Measurements from ENCODE around the gene MED16. TPM values are rescaled to one million over a fixed set of nuclear protein-coding genes. Genes with fewer than 3 reads are reported as not detected.

The MED16 gene
- total and polyA plus RNA-seq, 10 of the 15 experiments (the other 5 are each of a cell fraction or from before 2014, with no cell fraction given) = 0.56 to 51.1 (median 13.6) TPM

GRCh38 chr19:823565-824121 lies 69.3 kb downstream of the MED16 start:
- H3K4me3 ChIP-seq = no peak overlapping the region
- no peaks in the 10 kb centered on the region for H3K9me3 ChIP-seq (replicated peaks; ENCODE audit: control insufficient read depth, insufficient read depth, low read length)
- intact Hi-C loops (cut with micrococcal nuclease; ENCODE audit: unreplicated experiment) (no loop called here), in situ Hi-C loops (cut with MboI) (no loop called here)
- 35% methylated on average over 11 of the region's 12 CpGs for WGBS (ENCODE audit: insufficient coverage, insufficient replicate concordance, low lambda C conversion rate, missing lambda C conversion rate)
- ATAC-seq (no peak), FAIRE-seq (no peak), DNase-seq (ENCODE audit: low read depth, low spot score) (no peak)
- RAD21 ChIA-PET (ENCODE audit: unreplicated experiment) = no interaction called here
- CTCF ChIA-PET = interaction anchor here (1.3 kb wide), 1 partner anchor 178 kb away, joined by 4 read pairs; no protein-coding TSS in a partner anchor
- H3K27ac ChIP-seq (ENCODE audit: control insufficient read depth, insufficient read depth) = no peak overlapping the region
- TF ChIP-seq MAX (IDR thresholded peaks at IDR 0.05; ENCODE audit: low read depth, low read length) (no peak), CHD4 (IDR thresholded peaks at IDR 0.05) (no peak), TARDBP (IDR thresholded peaks at IDR 0.05; ENCODE audit: borderline replicate concordance) (no peak), SRF (IDR thresholded peaks at IDR 0.05; ENCODE audit: low read depth in 2 of 2, low read length in 2 of 2) (no peak), LARP7 (IDR thresholded peaks at IDR 0.05) (no peak), GABPA (IDR thresholded peaks at IDR 0.05; ENCODE audit: low read depth) (no peak)
- H2AFZ ChIP-seq (ENCODE audit: control insufficient read depth, low read depth, low read length) = no peak overlapping the region
- no TSS peak for BruUV-seq (replicated peaks)
- H3K4me2 ChIP-seq (ENCODE audit: control insufficient read depth, insufficient read depth) = no peak overlapping the region
- H3K36me3 ChIP-seq (ENCODE audit: control insufficient read depth in 2 of 2, insufficient read depth in 2 of 2, low read length in 1 of 2) = no peaks in the 10 kb centered on the region
- H3K79me2 ChIP-seq (ENCODE audit: control insufficient read depth, insufficient read depth, low read length) = no peaks in the 10 kb centered on the region
- SMC1A ChIA-PET (ENCODE audit: uncharacterized antibody, unreplicated experiment) = interaction anchor here (1.1 kb wide), 1 partner anchor 26 kb away, joined by 3 read pairs; no protein-coding TSS in a partner anchor
- no peaks in the 10 kb centered on the region for H4K20me1 ChIP-seq (ENCODE audit: control insufficient read depth, insufficient read depth)
- no peaks in the 10 kb centered on the region for H3K27me3 ChIP-seq (replicated peaks in 1 of 2; ENCODE audit: control insufficient read depth in 2 of 2, insufficient read depth in 2 of 2, low read length in 1 of 2)
- H3K4me1 ChIP-seq (ENCODE audit: control insufficient read depth, insufficient read depth, low read length) = no peaks in the 10 kb centered on the region
- no peak overlapping the region for H3K9ac ChIP-seq (ENCODE audit: control insufficient read depth, insufficient read depth, low read length)
- POLR2A ChIA-PET = no interaction called here

GRCh38 chr19:821825-822503 lies 71.0 kb downstream of the MED16 start, which contains the start of gene PLPPR3:
Gene PLPPR3 (minus strand): TSS chr19:821955. CDS start chr19:821559, 396 bp downstream.
- no peak for DNase-seq (ENCODE audit: low read depth, low spot score)
- FAIRE-seq = no peak
- Histone ChIP-seq H3K27me3 (replicated peaks in 1 of 2; ENCODE audit: control insufficient read depth in 2 of 2, insufficient read depth in 2 of 2, low read length in 1 of 2) (no peaks in the 10 kb centered on the region), H3K4me1 (ENCODE audit: control insufficient read depth, insufficient read depth, low read length) (no peaks in the 10 kb centered on the region), H3K4me2 (ENCODE audit: control insufficient read depth, insufficient read depth) (no peak within 1 kb of the TSS), H3K4me3 (no peak within 1 kb of the TSS), H3K36me3 (ENCODE audit: control insufficient read depth in 2 of 2, insufficient read depth in 2 of 2, low read length in 1 of 2) (no peaks in the 10 kb centered on the region), H3K9ac (ENCODE audit: control insufficient read depth, insufficient read depth, low read length) (no peak within 1 kb of the TSS), H4K20me1 (ENCODE audit: control insufficient read depth, insufficient read depth) (no peaks in the 10 kb centered on the region), H2AFZ (ENCODE audit: control insufficient read depth, low read depth, low read length) (no peak within 1 kb of the TSS), H3K79me2 (ENCODE audit: control insufficient read depth, insufficient read depth, low read length) (no peaks in the 10 kb centered on the region), H3K27ac (ENCODE audit: control insufficient read depth, insufficient read depth) (no peak within 1 kb of the TSS), H3K9me3 (replicated peaks; ENCODE audit: control insufficient read depth, insufficient read depth, low read length) (no peaks in the 10 kb centered on the region)
- in situ Hi-C loops (cut with MboI) = no loop called here
- CTCF ChIA-PET = no interaction called here
- WGBS (ENCODE audit: insufficient coverage, insufficient replicate concordance, low lambda C conversion rate, missing lambda C conversion rate) = 12% methylated on average over 25 of the region's 86 CpGs
- BruUV-seq (replicated peaks) = no TSS peak
- POLR2A ChIA-PET = no interaction called here
- SMC1A ChIA-PET (ENCODE audit: uncharacterized antibody, unreplicated experiment) = no interaction called here
- TF ChIP-seq ZNF592 (IDR thresholded peaks at IDR 0.05) (no peak), RUNX3 (IDR thresholded peaks at IDR 0.05; ENCODE audit: low read length) (no peak), JUND (IDR thresholded peaks at IDR 0.05; ENCODE audit: low read depth, low read length) (no peak), ZBED1 (IDR thresholded peaks at IDR 0.05; ENCODE audit: borderline replicate concordance) (no peak), EGR1 (IDR thresholded peaks at IDR 0.05; ENCODE audit: borderline replicate concordance in 1 of 2, low read depth in 2 of 2, low read length in 2 of 2) (no peak)
- no peak for ATAC-seq
- intact Hi-C loops (cut with micrococcal nuclease; ENCODE audit: unreplicated experiment) = no loop called here
- RAD21 ChIA-PET (ENCODE audit: unreplicated experiment) = no interaction called here
